Fibroblast of skin of right quadriceps (primary cell): ENCODE data around the gene ALOXE3.

Experiments
- DNase-seq: peaks from one replicate; pipeline ENCODE4 v3.0.0-alpha.2; 2013

The ALOXE3 gene

GRCh38 chr17:8046306-8046928, 71.9 kb downstream of the ALOXE3 start:
- no peak for DNase-seq
